GM12878 (cell line): ENCODE measurements around the gene AHCYL2.

Experiments
- HDAC2 ChIP-seq: fragments of 200-600 bp; sonication (generic); IDR thresholded peaks from 2 replicates; pipeline ENCODE4 v1.6.1; 2017
- MAX ChIP-seq: IDR thresholded peaks from 2 replicates; pipeline ENCODE4 v1.6.1; 2012; ENCODE audit warnings: low read depth, low read length, improper control_type of control experiment
- NR2C2 ChIP-seq: IDR thresholded peaks from 2 replicates; pipeline ENCODE4 v1.6.1; 2011; ENCODE audit warnings: borderline replicate concordance, low read depth; ENCODE audit not compliant: control insufficient read depth, insufficient read length
- POLR2A ChIP-seq: IDR thresholded peaks from 2 replicates; pipeline ENCODE4 v1.6.1; 2011; ENCODE audit warnings: low read depth, mild to moderate bottlenecking, low read length
- ZNF274 ChIP-seq: IDR thresholded peaks from one replicate; pipeline ENCODE4 v1.8.0; 2011; ENCODE audit not compliant: insufficient read length, insufficient read depth
- TF ChIP-seq, protein P1 (sequence below), 3 experiments: IDR thresholded peaks in 2 of 3; conservative IDR thresholded peaks in 1 of 3; 2 replicates each; pipeline ENCODE4 v1.5.1; 2011; ENCODE audit warnings: low read depth in 3 of 3, low read length in 3 of 3, mild to moderate bottlenecking in 3 of 3, control low read depth in 2 of 3, moderate library complexity in 2 of 3, inconsistent platforms in 1 of 3, mixed read lengths in 1 of 3; ENCODE audit not compliant: control insufficient read depth in 2 of 3, insufficient read depth in 1 of 3; ENCODE audit errors: extremely low read depth in 1 of 3

DNA sequence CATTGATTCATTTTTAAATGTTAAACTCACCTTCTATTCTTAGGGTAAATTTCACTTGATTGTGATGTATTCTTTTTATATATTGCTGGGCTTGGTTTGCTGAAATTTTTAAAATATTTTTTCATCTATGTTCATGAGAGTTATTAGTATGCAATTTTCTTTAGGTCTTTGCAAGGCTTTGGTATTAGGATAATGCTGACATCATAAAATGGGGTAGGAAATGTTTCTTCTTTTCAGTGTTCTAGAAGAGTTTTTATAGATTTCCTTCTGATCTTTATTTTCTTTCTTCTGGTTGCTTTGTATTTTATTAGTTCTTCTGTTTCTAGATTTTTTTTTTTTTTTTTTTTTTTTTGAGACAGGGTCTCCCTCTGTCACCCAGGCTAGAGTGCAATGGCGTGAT is 56.3 kb downstream of the AHCYL2 start:
- TF ChIP-seq HDAC2 (no peak), NR2C2 (no peak), POLR2A (no peak), ZNF274 (no peak), MAX (no peak)
- TF ChIP-seq, protein P1, sequence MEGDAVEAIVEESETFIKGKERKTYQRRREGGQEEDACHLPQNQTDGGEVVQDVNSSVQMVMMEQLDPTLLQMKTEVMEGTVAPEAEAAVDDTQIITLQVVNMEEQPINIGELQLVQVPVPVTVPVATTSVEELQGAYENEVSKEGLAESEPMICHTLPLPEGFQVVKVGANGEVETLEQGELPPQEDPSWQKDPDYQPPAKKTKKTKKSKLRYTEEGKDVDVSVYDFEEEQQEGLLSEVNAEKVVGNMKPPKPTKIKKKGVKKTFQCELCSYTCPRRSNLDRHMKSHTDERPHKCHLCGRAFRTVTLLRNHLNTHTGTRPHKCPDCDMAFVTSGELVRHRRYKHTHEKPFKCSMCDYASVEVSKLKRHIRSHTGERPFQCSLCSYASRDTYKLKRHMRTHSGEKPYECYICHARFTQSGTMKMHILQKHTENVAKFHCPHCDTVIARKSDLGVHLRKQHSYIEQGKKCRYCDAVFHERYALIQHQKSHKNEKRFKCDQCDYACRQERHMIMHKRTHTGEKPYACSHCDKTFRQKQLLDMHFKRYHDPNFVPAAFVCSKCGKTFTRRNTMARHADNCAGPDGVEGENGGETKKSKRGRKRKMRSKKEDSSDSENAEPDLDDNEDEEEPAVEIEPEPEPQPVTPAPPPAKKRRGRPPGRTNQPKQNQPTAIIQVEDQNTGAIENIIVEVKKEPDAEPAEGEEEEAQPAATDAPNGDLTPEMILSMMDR (IDR thresholded peaks at IDR 0.05 in 2 of 3, conservative IDR thresholded peaks at IDR 0.05 in 1 of 3; ENCODE audit: control insufficient read depth in 2 of 3, extremely low read depth in 1 of 3, insufficient read depth in 1 of 3, low read depth in 3 of 3, low read length in 3 of 3) = no peak
